Esophagus muscularis mucosa (tissue), 4 donors: ENCODE data around the gene ABCD3. TPM values are rescaled to one million over a fixed set of nuclear protein-coding genes. Genes with fewer than 3 reads are reported as not detected.

ENCODE experiments used
- DNase-seq: peaks from one replicate; pipeline ENCODE4 v3.0.0-alpha.2; 2017; ENCODE audit errors: extremely low spot score
- H3K27ac ChIP-seq, 4 donors: fragments of 200-600 bp; sonication (generic); replicated peaks in 1 of 4; 1 replicate in 3 of 4; 2 replicates in 1 of 4; pipeline ENCODE4 v1.5.1; 2016 to 2019; ENCODE audit warnings: mild to moderate bottlenecking in 1 of 4
- H3K27me3 ChIP-seq, 4 donors: fragments of 200-600 bp; sonication (generic); one replicate each; pipeline versions ENCODE4 v1.5.1 to v1.6.0; 2016 to 2019
- H3K36me3 ChIP-seq, 4 donors: fragments of 200-600 bp; sonication (generic); one replicate each; pipeline ENCODE4 v1.5.1; 2016 to 2019
- H3K4me1 ChIP-seq, 4 donors: fragments of 200-600 bp; sonication (generic); one replicate each; pipeline ENCODE4 v1.5.1; 2016 to 2019
- H3K4me3 ChIP-seq, 4 donors: fragments of 200-600 bp; sonication (generic); 1 replicate in 2 of 4; 2 replicates in 2 of 4; pipeline ENCODE4 v1.5.1; 2016 to 2019; ENCODE audit warnings: mild to moderate bottlenecking in 4 of 4, moderate library complexity in 1 of 4
- H3K9me3 ChIP-seq, 4 donors: fragments of 200-600 bp; sonication (generic); 1 replicate in 3 of 4; 2 replicates in 1 of 4; pipeline ENCODE4 v1.5.1; 2016 to 2019
- EP300 ChIP-seq: sonication (generic); formaldehyde crosslinking; IDR thresholded peaks from one replicate; pipeline ENCODE4 v1.6.1; 2017; ENCODE audit warnings: antibody characterized with exemption
- POLR2A ChIP-seq: fragments of 450-650 bp; IDR thresholded peaks from one replicate; pipeline ENCODE4 v1.6.1; 2017; ENCODE audit warnings: antibody characterized with exemption, moderate library complexity, mild to moderate bottlenecking, low read depth
- POLR2AphosphoS5 ChIP-seq, 2 donors: sonication (generic); formaldehyde crosslinking; IDR thresholded peaks; one replicate each; pipeline ENCODE4 v1.6.1; 2017; ENCODE audit warnings: antibody characterized with exemption in 2 of 2
- WGBS: methylation state at CpG from one replicate; pipeline ENCODE4 v1.1.5; 2018; 5-methylcytosine and 5-hydroxymethylcytosine counted together
- intact Hi-C: fragments of 100-400 bp; cut with DNase I; formaldehyde crosslinking; loops from one replicate; pipeline ENCODE4 v1.15.1; 2023
- total RNA-seq, 4 donors: library from RNA; depleted of rRNA; stranded (reverse); fragments of >200 nt; gene quantifications; one replicate each; pipeline versions ENCODE4 v1.1.0 to v1.2.1, GENCODE V29; 2016
- TF ChIP-seq, protein P1 (sequence below), 3 experiments: fragments of 200-600 bp in 2 of 3; fragments of 450-650 bp in 1 of 3; sonication (generic) in 2 of 3; IDR thresholded peaks; one replicate each; pipeline ENCODE4 v1.5.1; 2017 to 2019; ENCODE audit warnings: antibody characterized with exemption in 3 of 3, mild to moderate bottlenecking in 2 of 3, moderate library complexity in 1 of 3

Gene ABCD3
- total RNA-seq, 4 donors from 2014 or later = 25.0 to 59.4 (median 27.9) TPM

DNA sequence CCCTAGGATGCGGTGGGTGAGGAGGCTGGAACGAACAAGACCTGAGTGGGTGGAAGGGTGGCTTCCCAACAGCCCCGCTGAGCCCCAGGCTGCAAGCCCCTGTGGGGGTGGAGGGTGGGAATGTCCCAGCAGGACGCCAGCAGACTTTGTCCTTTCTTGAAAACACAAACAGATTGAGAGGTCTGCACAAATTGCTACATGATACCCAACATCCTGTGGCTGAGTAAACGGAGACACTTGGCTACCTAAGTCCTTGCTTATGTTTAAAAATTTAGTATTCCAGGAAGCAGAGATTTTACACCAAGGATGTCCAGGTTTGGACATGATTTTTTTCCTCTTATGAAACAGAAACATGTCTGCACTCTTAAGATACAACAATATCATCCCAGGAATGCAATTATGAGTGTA is 135.1 kb downstream of the ABCD3 start:
- H3K4me1 ChIP-seq = peaks cover 3 to 11% (median 3%) of the 10 kb centered on the region in 4 donors
- intact Hi-C loops = no loop called here
- WGBS = 71% methylated on average over 5 of the region's 5 CpGs
- no peak for TF ChIP-seq EP300
- TF ChIP-seq, protein P1, sequence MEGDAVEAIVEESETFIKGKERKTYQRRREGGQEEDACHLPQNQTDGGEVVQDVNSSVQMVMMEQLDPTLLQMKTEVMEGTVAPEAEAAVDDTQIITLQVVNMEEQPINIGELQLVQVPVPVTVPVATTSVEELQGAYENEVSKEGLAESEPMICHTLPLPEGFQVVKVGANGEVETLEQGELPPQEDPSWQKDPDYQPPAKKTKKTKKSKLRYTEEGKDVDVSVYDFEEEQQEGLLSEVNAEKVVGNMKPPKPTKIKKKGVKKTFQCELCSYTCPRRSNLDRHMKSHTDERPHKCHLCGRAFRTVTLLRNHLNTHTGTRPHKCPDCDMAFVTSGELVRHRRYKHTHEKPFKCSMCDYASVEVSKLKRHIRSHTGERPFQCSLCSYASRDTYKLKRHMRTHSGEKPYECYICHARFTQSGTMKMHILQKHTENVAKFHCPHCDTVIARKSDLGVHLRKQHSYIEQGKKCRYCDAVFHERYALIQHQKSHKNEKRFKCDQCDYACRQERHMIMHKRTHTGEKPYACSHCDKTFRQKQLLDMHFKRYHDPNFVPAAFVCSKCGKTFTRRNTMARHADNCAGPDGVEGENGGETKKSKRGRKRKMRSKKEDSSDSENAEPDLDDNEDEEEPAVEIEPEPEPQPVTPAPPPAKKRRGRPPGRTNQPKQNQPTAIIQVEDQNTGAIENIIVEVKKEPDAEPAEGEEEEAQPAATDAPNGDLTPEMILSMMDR (IDR thresholded peaks at IDR 0.05) = no peak
- TF ChIP-seq POLR2AphosphoS5 (IDR thresholded peaks at IDR 0.05) = no peak
- no peak for TF ChIP-seq POLR2A
- H3K36me3 ChIP-seq = no peaks in the 10 kb centered on the region
- H3K9me3 ChIP-seq = no peaks in the 10 kb centered on the region
- no peak for DNase-seq
- no peak overlapping the region for H3K4me3 ChIP-seq
- H3K27me3 ChIP-seq = no peaks in the 10 kb centered on the region
- no peak overlapping the region for H3K27ac ChIP-seq

DNA sequence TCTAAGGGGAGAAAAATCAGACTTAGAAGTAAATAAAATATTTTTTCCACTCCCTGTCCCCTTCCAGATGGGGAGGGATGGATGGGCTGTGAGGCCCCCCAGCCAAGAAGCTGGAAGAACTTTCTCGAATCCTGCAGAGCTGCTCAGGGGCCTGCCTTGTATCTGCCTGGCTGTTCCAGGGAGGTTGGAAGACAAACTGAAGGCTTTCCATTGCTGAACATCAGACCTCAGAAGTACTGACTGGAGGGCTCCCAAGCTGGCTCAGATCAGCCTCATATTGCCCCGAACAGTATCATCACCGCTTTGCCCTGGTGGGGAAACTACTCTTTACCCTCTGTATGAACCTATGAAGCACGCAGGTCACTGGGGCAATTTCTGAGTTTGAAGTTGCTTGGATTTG is 135.7 kb downstream of the ABCD3 start:
- TF ChIP-seq EP300 (no peak), POLR2A (no peak), POLR2AphosphoS5 (IDR thresholded peaks at IDR 0.05) (no peak)
- TF ChIP-seq, protein P1 (IDR thresholded peaks at IDR 0.05) = no peak
- H3K36me3 ChIP-seq = no peaks in the 10 kb centered on the region
- intact Hi-C loops = no loop called here
- no peaks in the 10 kb centered on the region for H3K27me3 ChIP-seq
- H3K9me3 ChIP-seq = no peaks in the 10 kb centered on the region
- no peak for DNase-seq
- H3K4me3 ChIP-seq = no peak overlapping the region
- WGBS = 100% methylated on average over 1 of the region's 4 CpGs
- peaks cover 3 to 11% (median 3%) of the 10 kb centered on the region in 4 donors for H3K4me1 ChIP-seq
- no peak overlapping the region for H3K27ac ChIP-seq

DNA sequence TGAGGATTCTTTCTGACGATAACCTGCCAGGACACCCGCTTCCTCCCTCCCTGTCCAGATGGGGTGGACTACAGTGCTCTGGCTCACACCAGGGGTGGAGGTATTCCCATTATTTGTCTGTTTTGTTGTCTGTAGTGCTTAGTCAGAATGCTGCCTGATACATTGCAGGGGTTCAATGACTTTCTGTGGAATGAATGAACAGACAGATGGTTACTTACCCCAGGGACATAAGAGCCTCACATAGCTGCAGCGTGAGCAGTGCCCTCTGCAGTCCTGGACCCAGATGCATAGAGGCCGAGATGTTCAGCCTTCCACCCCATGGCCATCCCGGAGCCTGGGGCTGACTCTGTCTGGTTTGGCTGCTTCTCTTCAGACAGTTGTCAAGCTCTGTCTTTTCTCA is 136.4 kb downstream of the ABCD3 start:
- Histone ChIP-seq H3K9me3 (no peaks in the 10 kb centered on the region), H3K27me3 (no peaks in the 10 kb centered on the region), H3K4me3 (no peak overlapping the region), H3K4me1 (peaks cover 3 to 11% (median 3%) of the 10 kb centered on the region in 4 donors), H3K27ac (no peak overlapping the region), H3K36me3 (no peaks in the 10 kb centered on the region)
- no peak for DNase-seq
- intact Hi-C loops = no loop called here
- WGBS = 91% methylated on average over 5 of the region's 5 CpGs
- TF ChIP-seq, protein P1 (IDR thresholded peaks at IDR 0.05) = no peak
- no peak for TF ChIP-seq POLR2A
- no peak for TF ChIP-seq POLR2AphosphoS5 (IDR thresholded peaks at IDR 0.05)
- TF ChIP-seq EP300 = no peak

DNA sequence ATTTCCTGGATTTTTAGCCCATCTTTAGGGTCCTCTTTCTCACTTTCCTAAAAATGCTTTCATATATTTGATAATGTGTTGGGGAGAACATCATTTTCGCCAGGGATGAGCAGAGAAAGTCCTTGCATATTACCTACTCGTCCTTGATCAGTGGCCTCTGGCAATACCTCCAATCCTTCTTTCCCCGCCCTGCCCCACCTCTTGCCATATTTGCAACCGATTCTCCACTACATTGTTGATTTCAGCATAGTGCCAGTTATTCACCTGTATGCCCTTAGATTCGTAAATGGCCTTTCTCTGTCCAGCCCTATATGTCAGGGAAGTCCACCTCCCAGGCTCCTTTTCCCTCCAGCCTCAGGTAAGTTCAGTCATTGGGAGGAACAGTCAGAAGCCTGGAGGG is 136.9 kb downstream of the ABCD3 start:
- TF ChIP-seq POLR2A (no peak), POLR2AphosphoS5 (IDR thresholded peaks at IDR 0.05) (no peak), EP300 (no peak)
- TF ChIP-seq, protein P1 (IDR thresholded peaks at IDR 0.05) = no peak
- Histone ChIP-seq H3K36me3 (no peaks in the 10 kb centered on the region), H3K4me3 (no peak overlapping the region), H3K4me1 (peaks cover 3 to 16% (median 8%) of the 10 kb centered on the region in 4 donors), H3K27me3 (no peaks in the 10 kb centered on the region), H3K9me3 (no peaks in the 10 kb centered on the region), H3K27ac (no peak overlapping the region)
- 94% methylated on average over 5 of the region's 5 CpGs for WGBS
- intact Hi-C loops = no loop called here
- no peak for DNase-seq

DNA sequence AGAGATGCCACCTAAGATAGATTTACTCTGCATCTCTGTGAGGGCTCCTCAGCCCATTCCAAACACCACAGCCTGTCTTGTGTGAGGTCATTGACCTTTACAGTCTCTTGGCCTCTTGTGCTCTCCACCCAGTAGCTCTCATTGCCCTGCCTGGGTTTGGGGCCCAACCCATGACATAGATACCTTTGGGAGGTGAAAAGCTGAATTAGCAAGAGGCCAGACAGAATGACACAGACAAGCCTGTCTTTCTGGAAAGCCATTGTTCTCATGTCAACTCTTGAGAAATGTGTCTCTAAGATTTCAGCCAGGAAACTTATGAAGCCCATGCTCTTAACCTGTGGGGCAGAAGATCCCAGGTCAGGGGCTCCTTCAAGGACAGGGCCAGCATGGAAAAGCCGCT is 141.7 kb downstream of the ABCD3 start:
- H3K27ac ChIP-seq = peak overlapping the region in 1 of 4 donors; percentile 8

More for the DNA sequence above, 141.7 kb downstream of the ABCD3 start:
- no peaks in the 10 kb centered on the region for H3K36me3 ChIP-seq
- intact Hi-C loops = no loop called here
- H3K9me3 ChIP-seq = no peaks in the 10 kb centered on the region
- no peak for DNase-seq
- TF ChIP-seq POLR2A = no peak
- TF ChIP-seq EP300 = no peak
- TF ChIP-seq, protein P1 (IDR thresholded peaks at IDR 0.05) = no peak
- no peak for TF ChIP-seq POLR2AphosphoS5 (IDR thresholded peaks at IDR 0.05)
- H3K4me3 ChIP-seq = no peak overlapping the region
- 75% methylated on average over 1 of the region's 1 CpG for WGBS
- H3K27me3 ChIP-seq = no peaks in the 10 kb centered on the region
- peaks cover 0 to 13% (median 11%) of the 10 kb centered on the region in 4 donors for H3K4me1 ChIP-seq
